ENCODE results near the gene CDC73. TPM values are rescaled to one million over a fixed set of nuclear protein-coding genes. Genes with fewer than 3 reads are reported as not detected.

CDC73 gene
- total RNA-seq, 1 experiment from 2014 or later = 78.2 TPM

DNA sequence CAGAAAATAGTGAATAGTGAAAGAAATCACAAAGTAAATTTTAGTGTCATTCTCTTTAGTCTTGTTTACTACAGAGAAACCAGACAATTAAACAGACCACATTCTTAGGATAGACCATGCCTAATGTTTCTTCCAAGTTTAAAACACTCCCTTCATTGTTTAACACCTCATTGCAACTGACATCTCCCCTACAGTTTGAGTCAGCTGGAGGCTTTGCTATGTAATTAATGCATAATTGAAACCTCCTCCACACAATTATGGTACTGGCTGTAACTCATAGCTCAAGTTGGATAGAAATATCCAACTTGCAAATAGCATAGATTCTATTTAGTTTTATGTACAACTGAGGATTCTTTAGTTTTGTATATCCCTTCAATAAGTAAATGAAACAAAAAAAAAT lies 99.8 kb downstream of the CDC73 start:
- no peak overlapping the region for H3K4me3 ChIP-seq (ENCODE audit: low read depth in 2 of 2, low read length in 2 of 2)
- BruUV-seq (replicated peaks) = no TSS peak
- no peak for DNase-seq (ENCODE audit: low read depth, low spot score)
- TF ChIP-seq TCF7L2 (IDR thresholded peaks at IDR 0.05; ENCODE audit: low read depth, low read length) (no peak), POLR2AphosphoS5 (IDR thresholded peaks at IDR 0.05; ENCODE audit: low read depth, low read length) (no peak), SIN3A (IDR thresholded peaks at IDR 0.05; ENCODE audit: borderline replicate concordance, insufficient read depth, low read depth, low read length) (no peak)
- TF ChIP-seq, protein P1, sequence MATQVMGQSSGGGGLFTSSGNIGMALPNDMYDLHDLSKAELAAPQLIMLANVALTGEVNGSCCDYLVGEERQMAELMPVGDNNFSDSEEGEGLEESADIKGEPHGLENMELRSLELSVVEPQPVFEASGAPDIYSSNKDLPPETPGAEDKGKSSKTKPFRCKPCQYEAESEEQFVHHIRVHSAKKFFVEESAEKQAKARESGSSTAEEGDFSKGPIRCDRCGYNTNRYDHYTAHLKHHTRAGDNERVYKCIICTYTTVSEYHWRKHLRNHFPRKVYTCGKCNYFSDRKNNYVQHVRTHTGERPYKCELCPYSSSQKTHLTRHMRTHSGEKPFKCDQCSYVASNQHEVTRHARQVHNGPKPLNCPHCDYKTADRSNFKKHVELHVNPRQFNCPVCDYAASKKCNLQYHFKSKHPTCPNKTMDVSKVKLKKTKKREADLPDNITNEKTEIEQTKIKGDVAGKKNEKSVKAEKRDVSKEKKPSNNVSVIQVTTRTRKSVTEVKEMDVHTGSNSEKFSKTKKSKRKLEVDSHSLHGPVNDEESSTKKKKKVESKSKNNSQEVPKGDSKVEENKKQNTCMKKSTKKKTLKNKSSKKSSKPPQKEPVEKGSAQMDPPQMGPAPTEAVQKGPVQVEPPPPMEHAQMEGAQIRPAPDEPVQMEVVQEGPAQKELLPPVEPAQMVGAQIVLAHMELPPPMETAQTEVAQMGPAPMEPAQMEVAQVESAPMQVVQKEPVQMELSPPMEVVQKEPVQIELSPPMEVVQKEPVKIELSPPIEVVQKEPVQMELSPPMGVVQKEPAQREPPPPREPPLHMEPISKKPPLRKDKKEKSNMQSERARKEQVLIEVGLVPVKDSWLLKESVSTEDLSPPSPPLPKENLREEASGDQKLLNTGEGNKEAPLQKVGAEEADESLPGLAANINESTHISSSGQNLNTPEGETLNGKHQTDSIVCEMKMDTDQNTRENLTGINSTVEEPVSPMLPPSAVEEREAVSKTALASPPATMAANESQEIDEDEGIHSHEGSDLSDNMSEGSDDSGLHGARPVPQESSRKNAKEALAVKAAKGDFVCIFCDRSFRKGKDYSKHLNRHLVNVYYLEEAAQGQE (IDR thresholded peaks at IDR 0.05; ENCODE audit: insufficient read depth in 1 of 2, low read depth in 2 of 2, low read length in 1 of 2) = no peak
- TF ChIP-seq, protein P2, sequence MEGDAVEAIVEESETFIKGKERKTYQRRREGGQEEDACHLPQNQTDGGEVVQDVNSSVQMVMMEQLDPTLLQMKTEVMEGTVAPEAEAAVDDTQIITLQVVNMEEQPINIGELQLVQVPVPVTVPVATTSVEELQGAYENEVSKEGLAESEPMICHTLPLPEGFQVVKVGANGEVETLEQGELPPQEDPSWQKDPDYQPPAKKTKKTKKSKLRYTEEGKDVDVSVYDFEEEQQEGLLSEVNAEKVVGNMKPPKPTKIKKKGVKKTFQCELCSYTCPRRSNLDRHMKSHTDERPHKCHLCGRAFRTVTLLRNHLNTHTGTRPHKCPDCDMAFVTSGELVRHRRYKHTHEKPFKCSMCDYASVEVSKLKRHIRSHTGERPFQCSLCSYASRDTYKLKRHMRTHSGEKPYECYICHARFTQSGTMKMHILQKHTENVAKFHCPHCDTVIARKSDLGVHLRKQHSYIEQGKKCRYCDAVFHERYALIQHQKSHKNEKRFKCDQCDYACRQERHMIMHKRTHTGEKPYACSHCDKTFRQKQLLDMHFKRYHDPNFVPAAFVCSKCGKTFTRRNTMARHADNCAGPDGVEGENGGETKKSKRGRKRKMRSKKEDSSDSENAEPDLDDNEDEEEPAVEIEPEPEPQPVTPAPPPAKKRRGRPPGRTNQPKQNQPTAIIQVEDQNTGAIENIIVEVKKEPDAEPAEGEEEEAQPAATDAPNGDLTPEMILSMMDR (IDR thresholded peaks at IDR 0.05) = no peak
- ATAC-seq = no peak
- intact Hi-C loops (cut with micrococcal nuclease; ENCODE audit: unreplicated experiment) = no loop called here
- no peaks in the 10 kb centered on the region; the same call in 1 of the 2 replicates for H3K4me1 ChIP-seq (ENCODE audit: control insufficient read depth, insufficient read depth, low read length)
- CTCF ChIA-PET = no interaction called here
- POLR2A ChIA-PET = no interaction called here
- no peaks in the 10 kb centered on the region for H3K9me3 ChIP-seq (ENCODE audit: control insufficient read depth, insufficient read depth, low read depth, low read length)
- no peaks in the 10 kb centered on the region; the same call in 1 of the 2 replicates for H3K36me3 ChIP-seq (ENCODE audit: control insufficient read depth, insufficient read depth, low read length)
- no peak overlapping the region for H3K27ac ChIP-seq (ENCODE audit: low read length)
- in situ Hi-C loops (cut with HindIII; ENCODE audit: low pct_unique_long_range_greater_than_20kb, low sequenced_read_pairs) = no loop called here
- no peaks in the 10 kb centered on the region for H3K27me3 ChIP-seq (ENCODE audit: control insufficient read depth, insufficient read depth, low read length)

DNA sequence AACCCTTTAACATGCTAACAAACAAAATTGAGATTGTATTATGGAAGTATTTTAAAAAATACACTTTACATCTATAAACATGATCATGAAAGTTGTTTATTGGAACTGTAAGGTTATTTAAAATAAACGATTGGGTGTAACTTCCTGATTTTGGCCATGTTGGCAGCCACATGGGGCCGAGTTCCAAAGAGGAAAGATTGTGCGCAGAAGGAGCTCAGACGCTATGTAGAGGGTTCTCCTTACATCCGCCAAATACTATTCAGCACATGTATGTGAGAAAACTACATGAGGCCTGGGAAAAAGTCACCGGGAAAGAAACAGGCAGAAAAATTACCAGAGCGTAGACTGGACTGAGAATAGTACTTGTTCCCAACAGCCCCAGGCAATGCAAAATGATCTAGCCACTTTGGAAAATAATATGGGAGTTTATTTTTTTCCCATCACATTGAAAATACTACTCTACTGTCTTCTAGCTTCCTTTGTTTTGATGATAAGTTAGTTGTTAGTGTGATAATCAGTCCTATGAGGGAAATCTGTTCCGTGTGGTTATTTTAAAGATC lies 100.3 kb downstream of the CDC73 start:
- BruUV-seq (replicated peaks) = no TSS peak
- intact Hi-C loops (cut with micrococcal nuclease; ENCODE audit: unreplicated experiment) = no loop called here
- DNase-seq (ENCODE audit: low read depth, low spot score) (no peak), ATAC-seq (no peak)
- POLR2A ChIA-PET = no interaction called here
- CTCF ChIA-PET = no interaction called here
- H3K4me3 ChIP-seq (ENCODE audit: low read depth in 2 of 2, low read length in 2 of 2) = no peak overlapping the region
- in situ Hi-C loops (cut with HindIII; ENCODE audit: low pct_unique_long_range_greater_than_20kb, low sequenced_read_pairs) = no loop called here
- no peak overlapping the region for H3K27ac ChIP-seq (ENCODE audit: low read length)
- H3K36me3 ChIP-seq (ENCODE audit: control insufficient read depth, insufficient read depth, low read length) = no peaks in the 10 kb centered on the region; the same call in 1 of the 2 replicates
- no peaks in the 10 kb centered on the region; the same call in 1 of the 2 replicates for H3K4me1 ChIP-seq (ENCODE audit: control insufficient read depth, insufficient read depth, low read length)
- H3K27me3 ChIP-seq (ENCODE audit: control insufficient read depth, insufficient read depth, low read length) = no peaks in the 10 kb centered on the region
- TF ChIP-seq SIN3A (IDR thresholded peaks at IDR 0.05; ENCODE audit: borderline replicate concordance, insufficient read depth, low read depth, low read length) (no peak), POLR2AphosphoS5 (IDR thresholded peaks at IDR 0.05; ENCODE audit: low read depth, low read length) (no peak), TCF7L2 (IDR thresholded peaks at IDR 0.05; ENCODE audit: low read depth, low read length) (no peak)
- TF ChIP-seq, protein P1 (IDR thresholded peaks at IDR 0.05; ENCODE audit: insufficient read depth in 1 of 2, low read depth in 2 of 2, low read length in 1 of 2) = no peak
- TF ChIP-seq, protein P2 (IDR thresholded peaks at IDR 0.05) = no peak
- H3K9me3 ChIP-seq (ENCODE audit: control insufficient read depth, insufficient read depth, low read depth, low read length) = no peaks in the 10 kb centered on the region
